Prostate gland (tissue), 2 donors: Measurements from ENCODE around the gene PHLDB1.

Experiments used
- POLR2A ChIP-seq: fragments of 450-650 bp; IDR thresholded peaks from one replicate; pipeline ENCODE4 v1.6.1; 2016; ENCODE audit warnings: antibody characterized with exemption, mild to moderate bottlenecking
- TF ChIP-seq, protein P1 (sequence below), 4 experiments: fragments of 200-600 bp in 2 of 4; fragments of 450-650 bp in 2 of 4; sonication (generic) in 2 of 4; IDR thresholded peaks; 1 replicate in 3 of 4; 2 replicates in 1 of 4; pipeline ENCODE4 v1.5.1; 2016 to 2019; ENCODE audit warnings: antibody characterized with exemption in 4 of 4, mild to moderate bottlenecking in 2 of 4, moderate library complexity in 2 of 4

DNA sequence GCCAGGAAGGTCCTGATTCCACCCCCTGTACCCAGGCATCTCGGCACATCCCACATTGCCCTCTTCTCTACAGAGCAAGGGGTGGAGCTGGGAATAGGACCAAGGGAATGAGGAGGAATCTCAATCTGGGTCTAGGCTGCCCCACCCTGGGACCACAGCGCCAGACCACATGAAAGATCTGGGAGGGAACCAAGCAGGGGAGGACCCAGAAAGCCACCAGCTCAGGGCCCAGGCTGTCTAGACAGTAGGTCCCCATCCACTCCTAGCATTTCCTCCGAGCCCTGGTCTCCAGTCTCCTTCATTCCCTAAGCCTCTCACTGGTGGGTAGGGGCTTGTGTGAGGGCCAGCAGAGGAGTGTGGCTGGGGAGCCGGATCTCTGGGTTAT lies 11.6 kb downstream of the PHLDB1 start:
- TF ChIP-seq, protein P1, sequence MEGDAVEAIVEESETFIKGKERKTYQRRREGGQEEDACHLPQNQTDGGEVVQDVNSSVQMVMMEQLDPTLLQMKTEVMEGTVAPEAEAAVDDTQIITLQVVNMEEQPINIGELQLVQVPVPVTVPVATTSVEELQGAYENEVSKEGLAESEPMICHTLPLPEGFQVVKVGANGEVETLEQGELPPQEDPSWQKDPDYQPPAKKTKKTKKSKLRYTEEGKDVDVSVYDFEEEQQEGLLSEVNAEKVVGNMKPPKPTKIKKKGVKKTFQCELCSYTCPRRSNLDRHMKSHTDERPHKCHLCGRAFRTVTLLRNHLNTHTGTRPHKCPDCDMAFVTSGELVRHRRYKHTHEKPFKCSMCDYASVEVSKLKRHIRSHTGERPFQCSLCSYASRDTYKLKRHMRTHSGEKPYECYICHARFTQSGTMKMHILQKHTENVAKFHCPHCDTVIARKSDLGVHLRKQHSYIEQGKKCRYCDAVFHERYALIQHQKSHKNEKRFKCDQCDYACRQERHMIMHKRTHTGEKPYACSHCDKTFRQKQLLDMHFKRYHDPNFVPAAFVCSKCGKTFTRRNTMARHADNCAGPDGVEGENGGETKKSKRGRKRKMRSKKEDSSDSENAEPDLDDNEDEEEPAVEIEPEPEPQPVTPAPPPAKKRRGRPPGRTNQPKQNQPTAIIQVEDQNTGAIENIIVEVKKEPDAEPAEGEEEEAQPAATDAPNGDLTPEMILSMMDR (IDR thresholded peaks at IDR 0.05), result no peak
- no peak for TF ChIP-seq POLR2A
